Astrocyte of the cerebellum (primary cell): ENCODE measurements around the gene ST6GALNAC5.

Experiments
- DNase-seq: peaks from one replicate; pipeline ENCODE4 v3.0.0-alpha.2; 2011; ENCODE audit warnings: low read depth
- H3K4me3 ChIP-seq: 2 replicates; pipeline ENCODE4 v1.5.1; 2011; ENCODE audit warnings: mild to moderate bottlenecking, low read depth, low read length, moderate library complexity
- CTCF ChIP-seq: IDR thresholded peaks from 2 replicates; pipeline ENCODE4 v1.5.1; 2012; ENCODE audit warnings: low read length, low read depth, moderate library complexity, mild to moderate bottlenecking; ENCODE audit errors: missing control alignments
- in situ Hi-C: cut with HindIII; loops from 2 replicates; pipeline ENCODE4 v1.10.0; 2017; ENCODE audit warnings: low sequenced_read_pairs

Gene ST6GALNAC5

DNA sequence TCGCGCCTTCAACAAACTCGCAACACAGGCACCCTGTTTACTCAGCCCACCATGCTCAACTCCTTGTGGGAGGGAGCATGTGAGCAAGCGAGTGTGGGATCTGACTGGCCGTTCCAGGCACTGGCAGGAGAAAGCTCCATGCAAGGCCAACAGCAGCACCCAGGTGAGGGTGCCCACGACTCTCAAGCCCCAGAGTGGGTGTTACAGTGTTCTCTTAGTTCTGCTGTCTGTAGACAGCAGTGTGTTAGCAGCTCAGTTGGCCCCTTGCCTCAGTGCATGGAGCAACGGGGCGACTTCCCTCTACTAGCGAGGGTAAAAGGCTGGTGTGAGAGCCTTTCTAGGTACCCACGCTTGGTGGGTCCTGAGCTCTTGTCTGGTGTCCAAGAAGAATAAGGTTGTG is 237.4 kb downstream of the ST6GALNAC5 start:
- TF ChIP-seq CTCF, result no peak
- DNase-seq, result no peak
- H3K4me3 ChIP-seq, result no peak overlapping the region
- in situ Hi-C loops, result no loop called here
